CD14-positive monocyte (primary cell): ENCODE results near the gene ARL15. TPM values are rescaled to one million over a fixed set of nuclear protein-coding genes. Genes with fewer than 3 reads are reported as not detected.

Experiments used
- DNase-seq, 3 donors: peaks; one replicate each; pipeline ENCODE4 v3.0.0-alpha.2; 2011 to 2022
- H2AFZ ChIP-seq: 2 replicates; pipeline ENCODE4 v1.6.0; 2012; ENCODE audit warnings: mild to moderate bottlenecking, low read depth, low read length, inconsistent platforms; ENCODE audit not compliant: insufficient read depth, poor library complexity, severe bottlenecking
- H3K27ac ChIP-seq, 2 donors: 1 replicate in 1 of 2; 2 replicates in 1 of 2; pipeline ENCODE4 v1.5.1; 2012 to 2013; ENCODE audit warnings: low read length in 2 of 2, control low read depth in 1 of 2, inconsistent platforms in 1 of 2, low read depth in 1 of 2, mild to moderate bottlenecking in 1 of 2
- H3K27me3 ChIP-seq, 2 donors: one replicate each; pipeline versions ENCODE4 v1.6.0 to v1.6.1; 2011 to 2013; ENCODE audit warnings: low read length in 2 of 2; ENCODE audit not compliant: control insufficient read depth in 2 of 2, insufficient read depth in 2 of 2
- H3K36me3 ChIP-seq, 2 donors: replicated peaks in 1 of 2; 1 replicate in 1 of 2; 2 replicates in 1 of 2; pipeline versions ENCODE4 v1.5.1 to v1.6.1; 2012 to 2013; ENCODE audit warnings: low read length in 2 of 2, control low read depth in 1 of 2, inconsistent platforms in 1 of 2, mild to moderate bottlenecking in 1 of 2; ENCODE audit not compliant: insufficient read depth in 2 of 2, control insufficient read depth in 1 of 2
- H3K4me1 ChIP-seq, 2 donors: 1 replicate in 1 of 2; 2 replicates in 1 of 2; pipeline versions ENCODE4 v1.5.1 to v1.6.1; 2012 to 2013; ENCODE audit warnings: low read length in 2 of 2, control low read depth in 1 of 2, inconsistent platforms in 1 of 2, mild to moderate bottlenecking in 1 of 2, moderate library complexity in 1 of 2; ENCODE audit not compliant: insufficient read depth in 2 of 2, control insufficient read depth in 1 of 2
- H3K4me2 ChIP-seq: replicated peaks from 2 replicates; pipeline ENCODE3; 2012; ENCODE audit warnings: low read length, moderate library complexity, mild to moderate bottlenecking; ENCODE audit not compliant: poor library complexity, severe bottlenecking; ENCODE audit errors: extremely low read depth
- H3K4me3 ChIP-seq, 3 experiments: fragments of 200-600 bp in 1 of 3; sonication (generic) in 1 of 3; replicated peaks in 1 of 3; 1 replicate in 2 of 3; 2 replicates in 1 of 3; pipeline ENCODE4 v1.5.1; 2011 to 2013; ENCODE audit warnings: low read length in 3 of 3, mild to moderate bottlenecking in 3 of 3, control low read depth in 2 of 3, low read depth in 2 of 3, inconsistent platforms in 1 of 3, moderate library complexity in 1 of 3
- H3K79me2 ChIP-seq: 2 replicates; pipeline ENCODE4 v1.6.0; 2012; ENCODE audit warnings: mild to moderate bottlenecking, control low read depth, inconsistent platforms, low read length, moderate library complexity; ENCODE audit not compliant: insufficient read depth
- H3K9ac ChIP-seq: 2 replicates; pipeline ENCODE4 v1.6.0; 2017; ENCODE audit warnings: low read length, mild to moderate bottlenecking; ENCODE audit not compliant: insufficient read depth, poor library complexity, severe bottlenecking
- H3K9me3 ChIP-seq, 2 donors: replicated peaks in 1 of 2; 1 replicate in 1 of 2; 2 replicates in 1 of 2; pipeline versions ENCODE4 v1.5.1 to v1.6.1; 2012 to 2013; ENCODE audit warnings: low read length in 2 of 2, control low read depth in 1 of 2; ENCODE audit not compliant: control insufficient read depth in 1 of 2, insufficient read depth in 1 of 2
- H4K20me1 ChIP-seq: 2 replicates; pipeline ENCODE4 v1.6.0; 2012; ENCODE audit warnings: mild to moderate bottlenecking, low read length, control low read depth, moderate library complexity; ENCODE audit not compliant: insufficient read depth
- H3K27ac Mint-ChIP-seq, 7 donors: one replicate each; pipeline ENCODE4 v1.8.0; 2020; ENCODE audit warnings: mild to moderate bottlenecking in 7 of 7, mixed read lengths in 7 of 7, moderate library complexity in 6 of 7, inconsistent platforms in 2 of 7
- H3K27me3 Mint-ChIP-seq, 3 donors: one replicate each; pipeline ENCODE4 v1.8.0; 2021 to 2022; ENCODE audit warnings: low read depth in 3 of 3, mild to moderate bottlenecking in 3 of 3, mixed read lengths in 3 of 3, moderate library complexity in 3 of 3, inconsistent platforms in 1 of 3
- H3K36me3 Mint-ChIP-seq, 2 donors: one replicate each; pipeline ENCODE4 v1.8.0; 2020; ENCODE audit warnings: mixed read lengths in 2 of 2, inconsistent platforms in 1 of 2, mild to moderate bottlenecking in 1 of 2
- H3K4me1 Mint-ChIP-seq: one replicate; pipeline ENCODE4 v1.8.0; 2020; ENCODE audit warnings: mild to moderate bottlenecking, mixed read lengths
- H3K4me3 Mint-ChIP-seq, 2 donors: one replicate each; pipeline ENCODE4 v1.8.0; 2020; ENCODE audit warnings: mild to moderate bottlenecking in 2 of 2, mixed read lengths in 2 of 2, moderate library complexity in 1 of 2
- H3K9me3 Mint-ChIP-seq, 7 donors: one replicate each; pipeline ENCODE4 v1.8.0; 2020 to 2022; ENCODE audit warnings: mixed read lengths in 7 of 7, mild to moderate bottlenecking in 6 of 7, moderate library complexity in 6 of 7, inconsistent platforms in 2 of 7
- CTCF ChIP-seq: fragments of 200-600 bp; IDR thresholded peaks from one replicate; pipeline ENCODE4 v1.8.0; 2022; ENCODE audit warnings: antibody characterized with exemption, mild to moderate bottlenecking
- WGBS: methylation state at CpG from one replicate; pipeline ENCODE4 v1.1.5; 2013; ENCODE audit warnings: missing lambda C conversion rate; ENCODE audit not compliant: insufficient coverage; 5-methylcytosine and 5-hydroxymethylcytosine counted together
- intact Hi-C, 2 donors: fragments of 100-400 bp; cut with micrococcal nuclease; formaldehyde crosslinking; loops; one replicate each; pipeline versions ENCODE4 v1.15.0 to v1.15.1; 2023
- polyA plus RNA-seq, 3 donors: library from polyadenylated mRNA; depleted of rRNA in 1 of 3; unstranded in 2 of 3; stranded (reverse) in 1 of 3; fragments of 300-500 nt in 2 of 3; fragments of >200 nt in 1 of 3; fragmentation: Illumina TruSeq in 2 of 3; gene quantifications; 1 replicate in 2 of 3; 2 replicates in 1 of 3; pipeline ENCODE4 v1.2.3, GENCODE V29; 2012 to 2021

The ARL15 gene
- polyA plus RNA-seq, 3 donors, result 10.5 to 27.6 (median 18.0) TPM

- Mint-ChIP-seq H3K36me3 (peaks cover 16 to 23% of the 10 kb centered on the region in 2 donors), H3K27ac (peak overlapping the region in 1 of 7 donors; percentile 5), H3K27me3 (no peaks in the 10 kb centered on the region), H3K9me3 (peaks cover 0 to 4% (median 0%) of the 10 kb centered on the region in 7 donors), H3K4me1 (peaks cover 17% of the 10 kb centered on the region), H3K4me3 (no peak overlapping the region)
- Histone ChIP-seq H3K27ac (no peak overlapping the region), H3K9ac (no peak overlapping the region), H4K20me1 (peaks cover 17% of the 10 kb centered on the region), H2AFZ (no peak overlapping the region), H3K79me2 (no peaks in the 10 kb centered on the region), H3K4me1 (no peaks in the 10 kb centered on the region), H3K4me2 (no peak overlapping the region), H3K27me3 (no peaks in the 10 kb centered on the region), H3K36me3 (peaks cover 0 to 20% of the 10 kb centered on the region in 2 donors), H3K9me3 (no peaks in the 10 kb centered on the region), H3K4me3 (no peak overlapping the region)
- WGBS, result 100% methylated on average over 2 of the region's 2 CpGs
- no peak for TF ChIP-seq CTCF
- intact Hi-C loops, result no loop called here
- DNase-seq, result no peak
Observed at GRCh38 chr5:54173251-54173650, 137.1 kb downstream of the ARL15 start.

GRCh38 chr5:54171645-54172384 is 138.6 kb downstream of the ARL15 start:
- Histone ChIP-seq H3K4me1 (no peaks in the 10 kb centered on the region), H3K4me3 (no peak overlapping the region), H3K9me3 (no peaks in the 10 kb centered on the region), H3K27me3 (no peaks in the 10 kb centered on the region), H3K4me2 (no peak overlapping the region), H3K27ac (no peak overlapping the region), H2AFZ (no peak overlapping the region), H4K20me1 (peaks cover 11% of the 10 kb centered on the region), H3K9ac (no peak overlapping the region), H3K79me2 (no peaks in the 10 kb centered on the region), H3K36me3 (peaks cover 0 to 33% of the 10 kb centered on the region in 2 donors)
- intact Hi-C loops, result no loop called here
- peaks cover 4% of the 10 kb centered on the region for H3K4me1 Mint-ChIP-seq
- peaks cover 0 to 4% (median 0%) of the 10 kb centered on the region in 7 donors for H3K9me3 Mint-ChIP-seq
- no peak overlapping the region for H3K4me3 Mint-ChIP-seq
- no peak for DNase-seq
- no peak for TF ChIP-seq CTCF
- no peak overlapping the region for H3K27ac Mint-ChIP-seq
- 100% methylated on average over 4 of the region's 6 CpGs for WGBS
- H3K27me3 Mint-ChIP-seq, result no peaks in the 10 kb centered on the region
- peaks cover 26 to 34% of the 10 kb centered on the region in 2 donors for H3K36me3 Mint-ChIP-seq
